ENCODE measurements around the gene CRIM1.

DNA sequence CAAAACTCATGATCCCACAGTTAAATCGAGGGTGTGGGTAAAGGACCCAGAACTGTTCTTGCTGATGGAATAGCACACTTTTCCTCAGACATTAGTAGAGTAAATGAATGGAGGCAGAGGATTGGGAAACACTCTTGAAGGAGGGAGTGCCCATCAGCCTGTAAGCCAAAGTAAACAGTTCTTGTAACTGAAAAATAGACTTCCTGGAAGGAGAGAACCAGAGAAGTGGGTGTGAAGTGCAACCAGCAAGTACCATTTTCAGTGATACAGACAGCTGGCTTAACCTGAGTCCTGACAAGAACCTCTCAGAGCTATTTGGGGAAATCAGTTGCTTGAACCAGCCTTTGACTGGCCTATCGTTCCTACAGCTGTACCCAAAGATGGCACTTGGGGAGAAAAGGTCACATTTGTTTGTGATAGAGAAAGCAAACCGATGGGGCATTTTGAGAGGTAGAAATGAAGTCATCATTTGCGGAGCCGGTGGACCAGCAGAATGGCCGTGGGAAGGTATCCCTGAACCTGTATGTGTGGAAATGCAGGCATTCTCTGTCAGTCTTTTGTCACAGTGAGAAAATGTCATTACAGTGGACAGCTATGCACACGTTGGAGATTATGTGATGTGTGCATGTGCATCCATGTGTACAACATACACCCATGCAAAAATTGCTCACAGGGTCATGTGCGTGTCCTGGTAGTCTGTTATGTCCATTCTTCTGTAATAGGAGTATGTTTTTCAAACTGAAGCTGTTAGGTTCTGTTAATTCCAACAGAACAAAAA is 17.8 kb downstream of the CRIM1 start:
- TF ChIP-seq, protein P1, sequence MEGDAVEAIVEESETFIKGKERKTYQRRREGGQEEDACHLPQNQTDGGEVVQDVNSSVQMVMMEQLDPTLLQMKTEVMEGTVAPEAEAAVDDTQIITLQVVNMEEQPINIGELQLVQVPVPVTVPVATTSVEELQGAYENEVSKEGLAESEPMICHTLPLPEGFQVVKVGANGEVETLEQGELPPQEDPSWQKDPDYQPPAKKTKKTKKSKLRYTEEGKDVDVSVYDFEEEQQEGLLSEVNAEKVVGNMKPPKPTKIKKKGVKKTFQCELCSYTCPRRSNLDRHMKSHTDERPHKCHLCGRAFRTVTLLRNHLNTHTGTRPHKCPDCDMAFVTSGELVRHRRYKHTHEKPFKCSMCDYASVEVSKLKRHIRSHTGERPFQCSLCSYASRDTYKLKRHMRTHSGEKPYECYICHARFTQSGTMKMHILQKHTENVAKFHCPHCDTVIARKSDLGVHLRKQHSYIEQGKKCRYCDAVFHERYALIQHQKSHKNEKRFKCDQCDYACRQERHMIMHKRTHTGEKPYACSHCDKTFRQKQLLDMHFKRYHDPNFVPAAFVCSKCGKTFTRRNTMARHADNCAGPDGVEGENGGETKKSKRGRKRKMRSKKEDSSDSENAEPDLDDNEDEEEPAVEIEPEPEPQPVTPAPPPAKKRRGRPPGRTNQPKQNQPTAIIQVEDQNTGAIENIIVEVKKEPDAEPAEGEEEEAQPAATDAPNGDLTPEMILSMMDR (conservative IDR thresholded peaks at IDR 0.05) = no peak
- TF ChIP-seq EZH2 (IDR thresholded peaks at IDR 0.05; ENCODE audit: low read depth) = no peak

Data from PC-9 (cell line).